GM21390 (cell line): ENCODE data around the gene UVRAG.
"Not testable (repeated sequence)": the region's sequence is repeated elsewhere in the genome, so short reads cannot be mapped to it uniquely, and the experiment has no call there.

Source experiments
- ATAC-seq: cut with Tn5 transposase; IDR thresholded peaks from one replicate; pipeline ENCODE4 v1.9.1; 2021; ENCODE audit not compliant: unreplicated experiment

Gene UVRAG

DNA sequence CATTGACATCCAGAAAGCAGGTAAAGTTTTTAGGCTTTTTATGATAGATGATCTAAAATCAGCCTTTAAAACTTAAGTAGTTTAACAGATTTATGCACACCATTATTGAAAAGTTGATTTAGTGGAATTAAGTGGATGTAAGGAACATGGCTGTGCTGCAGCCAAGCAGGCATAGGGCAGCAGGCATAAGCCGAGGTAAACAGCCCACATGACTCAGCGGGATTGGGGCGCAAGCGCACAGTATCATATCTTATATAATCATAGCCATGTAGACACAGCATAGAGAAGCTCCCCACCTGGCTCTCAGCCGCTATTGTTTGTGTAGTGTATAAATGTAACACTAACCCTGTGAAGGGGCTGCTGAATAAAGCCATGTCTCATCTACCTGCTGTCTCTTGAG is 233.8 kb downstream of the UVRAG start:
- ATAC-seq = no peak

DNA sequence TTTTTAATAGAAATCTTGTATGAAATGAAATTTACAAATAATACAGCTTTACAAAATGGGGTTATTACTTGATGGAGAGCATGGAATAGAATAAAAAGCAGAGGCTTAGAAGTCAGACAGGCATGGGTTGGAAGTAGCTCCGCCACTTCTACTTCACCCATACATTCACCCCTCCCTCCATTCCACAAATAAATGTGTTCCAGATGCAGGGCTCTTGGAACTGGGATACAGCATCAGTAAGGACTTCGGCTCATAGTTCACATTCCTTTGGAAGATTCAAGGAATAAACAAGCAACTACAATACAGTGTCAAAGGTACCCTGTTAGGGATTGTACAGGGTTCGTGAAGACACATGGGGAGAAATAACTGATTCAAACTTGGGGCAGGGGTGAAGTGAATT is 234.5 kb downstream of the UVRAG start:
- no peak for ATAC-seq

DNA sequence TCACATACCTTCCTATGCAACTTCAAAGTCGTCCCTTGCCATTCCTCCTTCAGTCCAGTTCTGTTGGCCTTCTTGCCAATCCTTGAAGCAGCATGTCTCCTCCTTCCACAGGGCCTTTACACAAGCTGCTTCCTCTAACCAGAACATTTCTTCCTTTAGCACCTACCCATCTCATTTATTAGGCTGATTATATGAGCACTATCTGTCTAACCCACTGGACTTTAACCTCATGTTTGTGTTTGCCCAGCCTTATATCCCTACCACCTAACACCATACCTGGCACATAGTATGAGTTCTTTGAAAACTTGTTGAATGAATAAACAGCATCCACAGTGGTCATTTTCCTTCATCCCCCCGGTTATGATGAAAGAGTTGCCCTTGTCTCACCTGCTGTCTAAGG is 236.9 kb downstream of the UVRAG start:
- ATAC-seq = no peak

DNA sequence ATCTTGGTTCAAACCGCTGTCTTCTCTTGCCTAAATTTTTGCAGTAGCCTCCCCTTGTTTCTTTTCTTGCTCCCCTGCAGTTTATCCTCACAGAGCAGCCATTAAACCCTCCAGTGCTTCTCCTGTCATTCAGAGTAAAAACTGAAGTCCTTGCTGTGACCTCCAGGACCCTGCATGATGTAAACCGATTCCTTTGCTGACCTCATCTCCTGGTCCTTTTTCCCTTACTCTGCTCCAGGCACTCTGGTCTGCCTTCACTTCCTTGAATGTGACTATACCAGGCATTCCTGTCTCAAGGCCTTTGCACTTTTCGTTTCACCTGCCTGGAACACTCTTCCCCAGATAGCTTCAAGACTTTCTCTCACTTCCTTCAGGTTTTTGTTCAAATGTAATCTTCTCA is 239.3 kb downstream of the UVRAG start:
- ATAC-seq = no peak

DNA sequence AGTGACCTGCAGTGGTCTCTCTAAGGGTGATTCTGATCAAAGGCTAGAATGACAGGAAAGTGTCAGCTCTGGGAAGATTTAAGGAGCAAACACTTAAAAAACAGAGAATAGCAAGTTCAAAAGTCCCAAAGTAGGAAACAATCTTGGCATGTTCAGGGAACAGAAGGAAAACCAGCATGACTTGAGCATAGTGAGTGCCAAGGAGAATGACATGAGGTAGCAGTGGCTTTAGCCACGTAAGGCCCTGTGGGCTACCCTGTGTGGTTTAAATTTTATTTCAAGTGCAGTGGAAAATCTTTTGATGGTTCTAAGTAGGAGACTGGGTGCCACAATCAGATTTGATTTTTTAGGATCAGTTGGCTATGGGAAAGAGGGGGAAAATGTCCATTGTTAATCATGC is 241.9 kb downstream of the UVRAG start:
- ATAC-seq = no peak

DNA sequence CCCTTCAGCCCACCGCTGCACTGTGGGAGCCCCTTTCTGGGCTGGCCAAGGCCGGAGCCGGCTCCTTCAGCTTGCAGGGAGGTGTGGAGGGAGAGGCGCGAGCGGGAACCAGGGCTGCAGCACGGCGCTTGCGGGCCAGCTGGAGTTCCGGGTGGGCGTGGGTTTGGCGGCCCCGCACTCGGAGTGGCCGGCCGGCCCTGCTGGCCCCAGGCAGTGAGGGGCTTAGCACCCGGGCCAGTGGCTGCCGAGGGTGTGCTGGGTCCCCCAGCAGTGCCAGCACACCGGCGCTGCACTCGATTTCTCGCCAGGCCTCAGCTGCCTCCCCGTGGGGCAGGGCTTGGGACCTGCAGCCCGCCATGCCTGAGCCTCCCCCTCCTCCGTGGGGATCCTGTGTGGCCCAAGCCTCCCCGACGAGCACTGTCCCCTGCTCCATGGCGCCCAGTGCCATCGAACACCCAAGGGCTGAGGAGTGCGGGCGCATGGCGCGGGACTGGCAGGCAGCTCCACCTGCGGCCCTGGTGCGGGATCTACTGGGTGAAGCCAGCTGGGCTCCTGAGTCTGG is 245.5 kb downstream of the UVRAG start:
- not testable (repeated sequence) for ATAC-seq

DNA sequence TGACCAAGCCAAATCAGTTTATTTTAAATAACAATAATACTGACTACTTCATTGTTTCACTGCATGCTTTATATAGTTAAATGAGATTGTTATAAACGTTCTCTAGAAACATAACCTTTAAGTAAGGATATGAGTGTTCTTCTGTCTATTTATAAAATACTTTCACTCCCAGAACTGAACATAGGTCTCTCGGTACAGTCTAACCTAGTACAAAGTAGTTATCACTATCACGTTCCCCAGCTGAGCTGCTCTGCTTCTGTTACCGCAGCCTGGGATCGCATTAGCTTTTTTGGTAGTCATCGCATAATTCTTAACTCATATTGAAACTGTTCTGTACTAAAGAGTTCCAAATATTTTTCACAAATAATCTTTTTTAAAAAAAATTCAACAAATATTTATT is 247.7 kb downstream of the UVRAG start:
- ATAC-seq = peak; percentile 98

DNA sequence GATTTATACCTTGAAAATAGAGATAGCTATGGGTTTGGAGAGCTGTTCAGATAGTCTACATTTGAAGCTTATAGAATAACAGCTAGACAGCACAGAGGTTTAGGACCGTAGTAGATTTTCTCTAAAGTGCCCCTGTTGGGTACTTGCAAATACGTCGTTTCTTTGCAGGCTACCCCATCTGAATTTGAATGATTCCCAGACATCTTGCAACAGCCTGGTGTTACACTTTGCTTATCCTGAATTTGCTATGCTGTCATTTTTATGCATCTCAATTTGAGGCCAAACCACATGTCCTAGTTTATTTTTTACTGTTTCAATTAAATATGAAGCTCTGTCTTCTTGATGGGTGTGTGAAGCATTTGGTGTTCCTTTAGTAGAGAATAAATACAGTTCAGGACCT is 249.2 kb downstream of the UVRAG start:
- ATAC-seq = no peak

DNA sequence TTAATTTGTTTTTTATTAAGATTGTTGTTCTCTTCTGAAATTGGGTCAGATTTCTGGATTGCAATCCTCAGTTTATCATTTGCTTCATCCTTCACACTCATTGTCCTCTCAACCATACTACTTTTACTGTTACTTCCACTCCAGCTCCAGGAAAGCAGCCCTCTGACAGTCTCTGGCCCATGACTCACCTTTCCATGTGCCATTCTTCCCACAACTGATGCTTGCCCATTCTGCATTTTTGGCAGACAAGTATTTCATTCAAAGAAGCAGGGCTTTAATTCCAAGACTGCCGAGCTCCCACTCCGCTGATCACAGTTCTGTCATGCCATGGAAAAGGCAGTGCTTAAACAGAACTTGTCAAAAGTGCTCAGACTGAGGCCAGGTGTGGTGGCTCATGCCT is 252.1 kb downstream of the UVRAG start:
- no peak for ATAC-seq

DNA sequence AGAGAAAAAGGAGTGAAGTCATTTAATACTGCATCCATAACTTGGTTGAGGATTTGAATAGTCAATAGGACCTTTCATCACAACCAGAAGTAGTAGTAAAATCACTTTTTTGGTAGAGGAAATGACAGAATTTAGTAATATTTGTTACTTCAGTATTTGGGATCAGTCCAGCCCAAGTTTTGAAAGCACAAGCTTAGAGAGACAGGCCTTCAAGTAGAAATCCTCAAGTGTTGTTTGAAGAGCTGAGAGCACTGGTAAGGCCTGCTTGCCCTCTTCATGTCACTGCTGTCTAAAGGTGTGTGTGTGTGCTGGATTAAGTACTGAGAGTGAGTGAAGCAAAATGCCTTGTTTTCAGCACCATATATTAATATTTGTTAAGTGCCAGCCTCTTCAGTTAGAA is 254.0 kb downstream of the UVRAG start:
- ATAC-seq = no peak

DNA sequence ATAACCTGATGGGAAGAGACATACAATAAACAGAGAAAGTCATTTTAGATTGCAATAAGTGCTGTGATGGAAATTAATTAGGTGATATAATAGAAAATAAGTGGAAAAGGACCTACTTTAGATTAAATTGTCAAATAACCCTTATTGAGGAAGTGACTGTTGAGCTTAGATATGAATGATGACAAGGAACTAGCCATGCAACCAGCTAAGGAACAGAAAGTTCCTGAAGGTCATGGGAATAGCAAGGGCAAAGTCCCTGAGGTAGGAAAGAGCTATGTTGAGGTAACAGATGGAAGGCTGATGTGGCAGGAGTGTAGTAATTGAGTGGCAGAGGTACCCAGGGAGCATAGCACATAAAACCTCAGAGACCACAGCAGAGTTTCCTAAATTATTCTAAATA is 256.1 kb downstream of the UVRAG start:
- no peak for ATAC-seq

DNA sequence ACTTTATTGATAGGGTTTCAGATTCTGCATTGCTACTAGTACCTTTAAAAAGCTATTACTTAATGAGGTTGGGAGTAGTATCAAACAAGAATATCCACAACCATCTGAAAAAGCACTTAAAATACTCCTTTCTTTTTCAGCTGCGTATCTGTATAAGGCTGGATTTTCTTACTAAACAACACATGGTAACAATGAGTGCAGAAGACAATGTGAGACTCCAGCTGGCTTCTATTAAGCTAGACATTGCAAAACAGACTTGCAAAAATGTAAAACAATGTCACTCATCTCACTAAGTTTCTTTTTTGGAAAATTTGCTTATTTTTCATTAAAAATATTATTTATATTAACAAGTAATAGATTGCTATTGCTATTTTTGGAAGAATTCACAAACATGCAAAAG is 258.7 kb downstream of the UVRAG start:
- no peak for ATAC-seq

DNA sequence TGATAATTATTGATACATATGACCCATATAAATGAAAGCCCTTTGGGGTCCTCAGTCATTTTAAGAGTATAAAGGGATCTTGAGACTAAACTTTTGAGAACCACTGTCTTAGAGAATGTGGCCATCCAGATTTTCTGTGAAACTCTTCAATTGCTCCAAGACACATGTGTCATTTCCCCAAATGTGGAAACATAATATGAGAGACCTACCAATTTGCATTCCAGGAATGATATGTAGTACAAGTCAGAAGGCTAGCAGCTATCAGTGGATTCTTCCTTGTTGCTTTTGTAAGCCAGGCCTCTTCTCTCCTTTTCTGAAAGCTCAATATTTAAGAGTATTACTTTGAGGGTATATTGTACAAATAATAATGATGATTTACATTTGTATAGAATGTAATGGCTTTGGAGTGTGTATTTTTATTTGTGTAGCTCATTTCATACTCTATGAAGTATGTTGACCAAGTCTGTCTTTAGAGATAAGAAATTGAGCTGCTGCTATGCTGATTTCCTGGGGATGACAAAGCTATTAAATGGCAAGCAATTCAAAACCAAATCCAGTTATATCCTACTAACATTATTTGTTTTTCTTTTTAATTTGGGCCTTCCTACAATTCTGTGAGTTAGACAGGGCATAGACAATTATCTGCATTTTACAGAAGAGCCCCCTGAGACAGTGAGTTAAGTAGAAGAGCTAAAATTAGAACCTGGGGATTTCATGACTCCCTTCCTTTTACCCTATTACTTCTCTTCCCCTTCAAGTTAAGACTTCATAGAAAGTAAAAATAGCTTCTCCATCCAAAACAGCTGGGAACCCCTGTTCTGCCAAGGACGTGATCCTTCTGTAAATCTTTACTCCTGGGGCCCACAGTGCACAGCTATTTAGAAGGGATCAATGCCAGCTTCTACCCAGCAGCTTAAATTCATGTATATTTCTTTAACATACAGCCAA is 259.4 kb downstream of the UVRAG start:
- ATAC-seq = no peak

DNA sequence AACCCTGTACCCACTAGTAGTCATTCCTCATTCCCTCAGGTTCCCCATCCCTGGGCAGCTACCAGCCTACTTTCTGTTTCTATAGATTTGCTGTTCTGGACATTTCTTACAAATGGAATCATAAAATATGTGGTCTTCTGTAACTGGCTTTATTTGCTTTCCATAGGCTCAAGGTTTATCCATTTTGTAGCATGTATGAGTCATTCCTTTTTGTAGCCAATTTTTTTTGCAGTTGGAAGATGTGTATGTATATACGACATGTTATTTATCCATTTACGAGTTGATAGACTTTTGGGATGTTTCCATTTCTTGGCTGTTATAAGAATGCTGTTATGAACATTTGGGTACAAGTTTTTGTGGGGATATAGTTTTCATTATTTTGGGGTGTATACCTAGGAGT is 260.7 kb downstream of the UVRAG start:
- no peak for ATAC-seq

DNA sequence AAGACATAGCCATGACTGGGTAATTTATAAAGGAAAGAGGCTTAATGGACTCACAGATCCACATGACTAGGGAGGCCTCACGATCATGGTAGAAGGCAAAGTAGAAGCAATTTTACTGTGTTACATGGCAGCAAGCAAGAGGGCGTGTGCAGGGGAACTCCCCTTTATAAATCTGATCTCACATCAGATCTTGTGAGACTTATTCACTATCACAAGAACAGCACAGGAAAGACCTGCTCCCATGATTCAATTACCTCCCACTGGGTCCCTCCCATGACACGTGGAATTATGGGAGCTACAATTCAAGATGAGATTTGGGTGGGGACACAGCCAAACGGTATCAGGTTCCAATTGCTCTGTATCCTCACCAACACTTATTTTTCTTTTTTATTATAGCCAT is 261.2 kb downstream of the UVRAG start:
- not testable (repeated sequence) for ATAC-seq

DNA sequence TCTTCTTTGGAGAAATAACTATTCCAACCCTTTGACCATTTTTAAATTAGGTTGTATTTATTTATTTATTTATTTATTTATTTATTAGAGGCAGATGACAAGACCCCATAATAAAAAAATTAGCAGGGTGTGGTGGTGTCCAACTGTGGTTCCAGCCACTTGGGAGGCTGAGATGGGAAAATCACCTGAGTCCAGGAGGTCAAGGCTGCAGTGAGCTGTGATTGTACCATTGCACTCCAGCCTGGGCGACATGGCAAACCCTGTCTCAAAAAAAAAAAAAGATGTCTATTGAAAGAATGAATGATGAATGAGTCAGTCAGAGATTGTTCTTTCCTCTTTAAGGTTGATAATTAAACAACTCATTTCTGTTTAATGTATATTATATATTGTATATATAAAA is 261.7 kb downstream of the UVRAG start:
- ATAC-seq = no peak

DNA sequence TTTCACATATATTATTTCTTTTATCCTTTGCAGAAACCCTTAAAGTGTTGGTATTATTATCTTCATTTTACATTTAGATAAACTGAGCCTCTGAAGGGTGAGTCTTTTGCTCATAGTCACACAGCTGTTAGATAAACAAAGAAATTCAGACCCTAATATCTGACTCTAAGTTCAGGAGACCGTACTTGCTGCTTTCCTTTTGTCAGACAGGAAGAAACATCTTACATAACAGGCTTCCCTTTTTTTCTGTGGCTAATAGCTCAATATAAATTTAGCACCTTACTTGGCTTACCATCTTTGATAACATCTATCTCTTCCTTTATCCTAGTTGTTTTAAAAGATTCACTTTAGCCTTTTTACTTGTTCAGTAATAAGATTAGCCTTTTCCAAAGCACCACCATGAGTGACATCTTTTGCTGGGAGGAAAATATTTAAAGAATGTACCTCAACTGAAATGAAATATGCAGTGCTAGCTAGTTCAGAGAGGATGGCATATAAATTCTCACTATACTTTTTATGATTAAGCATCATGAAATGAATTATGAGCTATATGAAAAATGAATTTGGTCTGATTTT is 262.7 kb downstream of the UVRAG start:
- ATAC-seq = no peak

DNA sequence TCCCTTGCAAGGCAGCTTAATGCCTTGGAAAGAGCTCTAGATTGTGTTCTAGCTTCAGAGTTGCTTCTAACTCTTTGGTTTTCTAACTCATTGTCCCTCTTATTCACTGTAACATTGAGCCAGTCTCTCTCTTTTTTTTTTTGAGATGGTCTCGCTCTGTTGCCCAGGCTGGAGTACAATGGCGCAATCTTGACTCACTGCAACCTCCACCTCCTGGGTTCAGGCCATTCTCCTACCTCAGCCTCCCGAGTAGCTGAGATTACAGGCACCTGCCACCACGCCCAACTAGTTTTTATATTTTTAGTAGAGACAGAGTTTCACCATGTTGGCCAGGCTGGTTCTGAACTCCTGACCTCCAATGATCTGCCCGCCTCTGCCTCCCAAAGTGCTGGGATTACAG is 266.1 kb downstream of the UVRAG start:
- ATAC-seq = not testable (repeated sequence)

DNA sequence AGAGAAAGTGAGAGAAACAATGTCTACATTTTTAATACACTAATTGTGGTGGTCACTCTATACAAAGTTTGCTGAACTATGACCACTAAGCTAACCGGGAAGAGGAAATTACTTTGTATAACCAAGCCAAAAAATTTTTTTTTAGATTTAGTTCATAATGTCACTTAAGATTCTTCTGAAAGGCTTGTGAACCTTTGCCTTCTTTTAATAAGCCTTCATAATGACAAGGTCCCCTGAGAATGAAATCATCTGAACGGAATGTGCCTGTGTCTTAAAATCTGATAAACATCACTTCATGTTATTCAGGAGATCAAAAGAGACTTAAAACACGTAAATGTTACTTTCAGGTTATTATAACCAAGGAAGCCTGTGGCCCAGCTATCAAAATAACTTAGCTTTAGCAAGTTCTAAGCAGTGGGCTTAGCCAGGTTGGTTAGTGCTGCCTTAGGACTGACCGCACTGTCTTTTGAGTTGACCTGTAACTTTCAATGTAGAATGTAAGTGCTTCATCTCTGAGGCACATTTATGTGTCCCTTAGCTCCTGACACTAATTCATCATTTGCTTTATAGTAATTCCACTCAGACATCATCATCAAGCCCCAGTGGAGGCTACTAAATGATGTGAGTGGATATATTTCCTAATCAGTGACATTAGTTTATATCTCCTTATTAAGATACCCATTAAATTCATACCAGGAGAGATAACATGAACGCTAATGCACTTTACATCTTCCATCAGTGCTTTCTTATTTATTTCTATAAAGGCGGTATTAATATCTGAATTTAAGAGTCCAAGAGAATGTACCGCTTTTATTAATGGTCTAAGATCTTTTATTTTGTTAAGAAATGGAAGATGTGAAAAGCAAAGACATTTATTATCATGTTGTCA is 268.8 kb downstream of the UVRAG start:
- ATAC-seq = no peak

DNA sequence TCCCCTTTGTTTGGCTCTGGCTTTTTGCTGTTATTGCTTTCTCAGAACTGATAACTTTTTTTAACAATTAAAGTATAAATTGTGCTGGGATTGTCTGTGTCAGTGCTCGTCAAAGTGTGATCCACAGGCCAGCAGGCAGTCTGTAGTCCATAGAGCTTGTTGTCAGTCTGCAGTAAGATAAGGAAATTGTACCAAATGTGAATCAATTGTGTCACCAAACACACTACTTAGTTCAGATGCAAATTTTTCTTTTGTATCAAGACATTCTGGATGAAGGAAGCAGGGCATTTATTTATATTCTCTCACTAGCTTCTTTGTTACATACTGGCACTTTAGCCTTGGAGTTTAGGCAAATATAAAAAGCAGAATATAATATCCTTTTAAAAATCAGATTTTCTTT is 270.3 kb downstream of the UVRAG start:
- no peak for ATAC-seq
